Measurements from ENCODE around the gene ZNF821.
"Not testable (repeated sequence)": the region's sequence is repeated elsewhere in the genome, so short reads cannot be mapped to it uniquely, and the experiment has no call there.

The ZNF821 gene

GRCh38 chr16:71923941-71924690 is 40.1 kb upstream of the ZNF821 start:
- no peak overlapping the region for H3K27ac ChIP-seq
- no peaks in the 10 kb centered on the region for H3K27me3 ChIP-seq
- H3K9ac ChIP-seq, result no peak overlapping the region
- peaks cover 8% of the 10 kb centered on the region for H3K9me3 ChIP-seq
- TF ChIP-seq Cebpa-rat (IDR thresholded peaks at IDR 0.05), result no peak
- H3K4me3 ChIP-seq, result no peak overlapping the region
- peaks cover 100% of the 10 kb centered on the region for H3K36me3 ChIP-seq
- 0 out of 2 replicates have a peak, but pooled peaks cover 9% of the 10 kb centered on the region for H3K4me1 ChIP-seq
- no peak overlapping the region for H3K4me2 ChIP-seq
- peaks cover 99% of the 10 kb centered on the region for H4K20me1 ChIP-seq

DNA sequence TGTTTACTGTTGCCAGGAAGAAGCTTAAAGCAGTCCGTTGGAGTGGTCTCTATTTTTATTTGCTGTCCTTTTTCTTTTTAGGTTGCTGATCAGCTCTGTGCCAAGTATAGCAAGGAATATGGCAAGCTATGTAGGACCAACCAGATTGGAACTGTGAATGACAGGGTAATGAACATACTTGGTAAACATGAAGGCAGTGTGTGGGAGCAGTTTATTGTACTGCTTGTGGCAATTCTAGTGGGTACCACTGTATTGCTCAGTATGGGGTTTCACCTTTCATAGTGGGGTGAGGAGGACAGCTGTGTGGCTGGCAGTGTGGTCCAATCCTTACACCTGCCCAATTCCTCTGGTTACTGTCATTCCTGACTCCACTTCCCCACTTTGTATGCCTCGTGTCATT is 36.7 kb upstream of the ZNF821 start:
- no peak overlapping the region for H3K4me3 ChIP-seq
- H4K20me1 ChIP-seq, result peaks cover 99% of the 10 kb centered on the region
- H3K4me1 ChIP-seq, result no peaks in the 10 kb centered on the region
- H3K4me2 ChIP-seq, result no peak overlapping the region
- H3K27ac ChIP-seq, result no peak overlapping the region
- peaks cover 100% of the 10 kb centered on the region for H3K36me3 ChIP-seq
- TF ChIP-seq Cebpa-rat (IDR thresholded peaks at IDR 0.05), result no peak
- H3K9ac ChIP-seq, result no peak overlapping the region
- no peaks in the 10 kb centered on the region for H3K27me3 ChIP-seq
- peaks cover 35% of the 10 kb centered on the region for H3K9me3 ChIP-seq

GRCh38 chr16:71919035-71919434 is 35.1 kb upstream of the ZNF821 start:
- no peak overlapping the region for H3K9ac ChIP-seq
- no peaks in the 10 kb centered on the region for H3K27me3 ChIP-seq
- H3K4me1 ChIP-seq, result no peaks in the 10 kb centered on the region
- no peak for TF ChIP-seq Cebpa-rat (IDR thresholded peaks at IDR 0.05)
- H3K36me3 ChIP-seq, result peaks cover 100% of the 10 kb centered on the region
- H3K4me2 ChIP-seq, result no peak overlapping the region
- peaks cover 35% of the 10 kb centered on the region for H3K9me3 ChIP-seq
- no peak overlapping the region for H3K4me3 ChIP-seq
- H4K20me1 ChIP-seq, result peaks cover 100% of the 10 kb centered on the region
- H3K27ac ChIP-seq, result no peak overlapping the region

GRCh38 chr16:71917900-71918299 is 33.9 kb upstream of the ZNF821 start:
- Histone ChIP-seq H3K9me3 (peaks cover 35% of the 10 kb centered on the region), H3K36me3 (peaks cover 100% of the 10 kb centered on the region), H3K4me2 (no peak overlapping the region), H3K4me1 (no peaks in the 10 kb centered on the region), H3K9ac (no peak overlapping the region), H3K27me3 (no peaks in the 10 kb centered on the region), H3K27ac (no peak overlapping the region), H3K4me3 (no peak overlapping the region), H4K20me1 (peaks cover 100% of the 10 kb centered on the region)
- TF ChIP-seq Cebpa-rat (IDR thresholded peaks at IDR 0.05), result no peak

DNA sequence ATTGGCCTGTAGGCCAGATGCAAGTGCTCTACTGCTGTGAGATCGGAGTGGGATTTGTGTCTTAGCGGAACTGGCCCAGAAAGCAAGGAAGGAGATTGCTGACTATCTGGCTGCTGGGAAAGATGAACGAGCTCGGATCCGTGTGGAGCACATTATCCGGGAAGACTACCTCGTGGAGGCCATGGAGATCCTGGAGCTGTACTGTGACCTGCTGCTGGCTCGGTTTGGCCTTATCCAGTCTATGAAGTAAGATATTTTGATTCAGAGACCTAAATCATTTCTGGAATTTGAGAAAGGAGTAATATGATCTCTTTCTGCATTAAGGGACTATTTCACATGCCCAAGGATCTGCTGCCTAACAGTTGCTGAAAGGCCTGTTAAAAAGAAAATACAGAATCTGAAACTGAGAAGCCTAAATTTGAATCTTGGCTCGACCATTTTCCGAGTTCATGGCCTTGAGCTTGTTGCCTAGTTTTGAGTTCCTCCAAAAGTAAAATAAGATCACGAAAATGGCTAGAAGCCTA is 32.5 kb upstream of the ZNF821 start:
- H4K20me1 ChIP-seq, result peaks cover 100% of the 10 kb centered on the region
- peaks cover 49% of the 10 kb centered on the region for H3K9me3 ChIP-seq
- H3K4me3 ChIP-seq, result no peak overlapping the region
- no peak overlapping the region for H3K9ac ChIP-seq
- no peak for TF ChIP-seq Cebpa-rat (IDR thresholded peaks at IDR 0.05)
- H3K27ac ChIP-seq, result no peak overlapping the region
- H3K36me3 ChIP-seq, result peaks cover 100% of the 10 kb centered on the region
- H3K4me2 ChIP-seq, result no peak overlapping the region
- H3K27me3 ChIP-seq, result no peaks in the 10 kb centered on the region
- H3K4me1 ChIP-seq, result no peaks in the 10 kb centered on the region

- no peak overlapping the region for H3K27ac ChIP-seq
- no peaks in the 10 kb centered on the region for H3K27me3 ChIP-seq
- H3K4me1 ChIP-seq, result no peaks in the 10 kb centered on the region
- no peak overlapping the region for H3K9ac ChIP-seq
- H4K20me1 ChIP-seq, result peaks cover 100% of the 10 kb centered on the region
- peaks cover 59% of the 10 kb centered on the region for H3K9me3 ChIP-seq
- H3K36me3 ChIP-seq, result peaks cover 99% of the 10 kb centered on the region
- no peak overlapping the region for H3K4me2 ChIP-seq
- TF ChIP-seq Cebpa-rat (IDR thresholded peaks at IDR 0.05), result no peak
- no peak overlapping the region for H3K4me3 ChIP-seq
Measured at GRCh38 chr16:71915350-71915749, 31.4 kb upstream of the ZNF821 start.

- Histone ChIP-seq H3K27ac (no peak overlapping the region), H3K4me2 (no peak overlapping the region), H3K27me3 (no peaks in the 10 kb centered on the region), H3K4me1 (no peaks in the 10 kb centered on the region), H3K9ac (no peak overlapping the region), H3K36me3 (peaks cover 99% of the 10 kb centered on the region), H3K4me3 (no peak overlapping the region), H3K9me3 (peaks cover 63% of the 10 kb centered on the region), H4K20me1 (peaks cover 100% of the 10 kb centered on the region)
- no peak for TF ChIP-seq Cebpa-rat (IDR thresholded peaks at IDR 0.05)
Measured at GRCh38 chr16:71914802-71915201, 30.8 kb upstream of the ZNF821 start.

DNA sequence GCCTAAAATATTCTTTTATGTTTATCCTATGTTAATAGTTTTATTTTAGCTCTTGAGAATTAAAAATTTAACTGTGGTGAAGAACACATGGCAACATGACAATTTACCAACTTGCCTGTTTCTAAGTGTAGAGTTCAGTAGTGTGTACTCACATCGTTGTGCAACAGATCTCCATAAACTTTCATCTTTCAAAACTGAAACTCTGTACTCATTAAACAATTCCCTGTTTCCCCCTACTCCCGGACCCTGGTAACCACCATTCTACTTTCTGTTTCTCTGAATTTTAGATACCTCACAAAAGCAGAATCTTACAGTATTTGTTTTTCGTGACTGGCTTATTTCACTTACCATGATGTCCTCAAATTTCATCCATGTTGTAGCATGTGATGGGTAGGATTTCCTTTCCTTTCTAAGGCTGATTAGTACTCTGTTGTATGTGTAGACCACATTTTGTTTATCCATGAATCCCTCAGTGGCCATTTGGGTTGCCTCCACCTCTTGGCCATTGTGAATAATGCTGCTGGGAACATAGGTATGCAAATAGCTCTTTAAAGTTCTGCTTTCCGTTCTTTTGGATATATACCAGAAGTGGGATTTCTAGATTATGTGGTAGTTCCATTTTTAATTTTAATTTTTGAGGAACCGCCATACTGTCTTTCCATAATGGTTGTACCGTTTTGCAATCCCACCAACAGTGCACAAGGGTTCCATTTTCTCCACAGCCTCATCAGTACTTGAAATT is 28.7 kb upstream of the ZNF821 start:
- H3K27me3 ChIP-seq, result no peaks in the 10 kb centered on the region
- no peak overlapping the region for H3K27ac ChIP-seq
- H3K4me3 ChIP-seq, result no peak overlapping the region
- peaks cover 58% of the 10 kb centered on the region for H3K9me3 ChIP-seq
- H3K4me2 ChIP-seq, result no peak overlapping the region
- peaks cover 100% of the 10 kb centered on the region for H4K20me1 ChIP-seq
- peaks cover 99% of the 10 kb centered on the region for H3K36me3 ChIP-seq
- no peak overlapping the region for H3K9ac ChIP-seq
- H3K4me1 ChIP-seq, result no peaks in the 10 kb centered on the region
- no peak for TF ChIP-seq Cebpa-rat (IDR thresholded peaks at IDR 0.05)

DNA sequence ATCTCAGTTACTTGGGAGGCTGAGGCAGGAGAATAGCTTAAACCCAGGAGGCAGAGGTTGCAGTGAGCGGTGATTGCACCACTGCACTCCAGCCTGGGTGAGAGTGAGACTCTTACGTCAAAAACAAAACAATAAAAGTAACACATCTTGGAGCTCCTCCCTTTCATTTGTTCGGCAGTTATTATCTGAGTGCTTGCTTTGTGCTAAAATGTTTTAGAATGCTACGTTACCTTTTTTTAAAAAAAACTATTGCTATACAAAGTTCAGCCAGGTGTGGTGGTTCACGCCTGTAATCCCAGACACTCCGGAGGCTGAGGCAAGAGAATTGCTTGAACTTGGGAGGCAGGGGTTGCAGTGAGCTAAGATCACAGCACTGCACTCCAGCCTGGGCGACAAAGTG is 27.1 kb upstream of the ZNF821 start:
- Histone ChIP-seq H3K27me3 (no peaks in the 10 kb centered on the region), H3K27ac (no peak overlapping the region), H3K36me3 (peaks cover 94% of the 10 kb centered on the region), H3K4me1 (no peaks in the 10 kb centered on the region), H3K9me3 (peaks cover 49% of the 10 kb centered on the region), H3K4me2 (no peak overlapping the region), H3K9ac (no peak overlapping the region), H3K4me3 (no peak overlapping the region), H4K20me1 (peaks cover 100% of the 10 kb centered on the region)
- TF ChIP-seq Cebpa-rat (IDR thresholded peaks at IDR 0.05), result no peak

DNA sequence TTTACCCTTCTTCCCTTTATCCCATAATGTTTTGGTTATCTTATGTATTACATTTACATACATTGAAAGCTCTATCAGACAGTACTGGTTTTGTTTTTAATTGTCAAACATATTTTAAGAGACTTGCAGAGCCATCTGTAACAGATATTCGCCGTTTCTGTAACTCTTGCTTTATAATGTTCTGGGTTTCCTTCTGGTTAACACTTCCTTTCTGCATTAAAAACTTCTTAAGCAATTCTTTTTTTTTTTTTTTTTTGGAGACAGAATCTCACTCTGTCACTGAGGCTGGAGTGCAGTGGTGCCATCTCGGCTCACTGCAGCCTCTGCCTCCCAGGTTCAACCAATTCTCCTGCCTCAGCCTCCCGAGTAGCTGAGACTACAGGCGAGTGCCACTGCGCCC is 21.8 kb upstream of the ZNF821 start:
- H3K4me2 ChIP-seq, result peak overlapping the region; percentile 17; the same call in 1 of the 2 replicates
- peaks cover 100% of the 10 kb centered on the region for H4K20me1 ChIP-seq
- not testable (repeated sequence) for H3K4me1 ChIP-seq

More for the DNA sequence above, 21.8 kb upstream of the ZNF821 start:
- H3K27me3 ChIP-seq, H3K27ac ChIP-seq, H3K9ac ChIP-seq, H3K4me3 ChIP-seq: not testable (repeated sequence)
- Histone ChIP-seq H3K9me3 (peaks cover 38% of the 10 kb centered on the region), H3K36me3 (peaks cover 66% of the 10 kb centered on the region)

Data from BLaER1 (cell line).